Body of pancreas (tissue), 4 donors: Measurements from ENCODE around the gene FAM222A.

Experiments
- POLR2A ChIP-seq, 3 donors: fragments of 450-650 bp; IDR thresholded peaks; one replicate each; pipeline ENCODE4 v1.6.1; 2016; ENCODE audit warnings: antibody characterized with exemption in 3 of 3, mild to moderate bottlenecking in 2 of 3
- TF ChIP-seq, protein P1 (sequence below), 7 experiments: fragments of 450-650 bp in 4 of 7; fragments of 200-600 bp in 3 of 7; sonication (generic) in 3 of 7; IDR thresholded peaks; one replicate each; pipeline ENCODE4 v1.5.1; 2016 to 2019; ENCODE audit warnings: antibody characterized with exemption in 7 of 7

GRCh38 chr12:109719123-109720022, 5.7 kb downstream of the FAM222A start:
- TF ChIP-seq, protein P1, sequence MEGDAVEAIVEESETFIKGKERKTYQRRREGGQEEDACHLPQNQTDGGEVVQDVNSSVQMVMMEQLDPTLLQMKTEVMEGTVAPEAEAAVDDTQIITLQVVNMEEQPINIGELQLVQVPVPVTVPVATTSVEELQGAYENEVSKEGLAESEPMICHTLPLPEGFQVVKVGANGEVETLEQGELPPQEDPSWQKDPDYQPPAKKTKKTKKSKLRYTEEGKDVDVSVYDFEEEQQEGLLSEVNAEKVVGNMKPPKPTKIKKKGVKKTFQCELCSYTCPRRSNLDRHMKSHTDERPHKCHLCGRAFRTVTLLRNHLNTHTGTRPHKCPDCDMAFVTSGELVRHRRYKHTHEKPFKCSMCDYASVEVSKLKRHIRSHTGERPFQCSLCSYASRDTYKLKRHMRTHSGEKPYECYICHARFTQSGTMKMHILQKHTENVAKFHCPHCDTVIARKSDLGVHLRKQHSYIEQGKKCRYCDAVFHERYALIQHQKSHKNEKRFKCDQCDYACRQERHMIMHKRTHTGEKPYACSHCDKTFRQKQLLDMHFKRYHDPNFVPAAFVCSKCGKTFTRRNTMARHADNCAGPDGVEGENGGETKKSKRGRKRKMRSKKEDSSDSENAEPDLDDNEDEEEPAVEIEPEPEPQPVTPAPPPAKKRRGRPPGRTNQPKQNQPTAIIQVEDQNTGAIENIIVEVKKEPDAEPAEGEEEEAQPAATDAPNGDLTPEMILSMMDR (IDR thresholded peaks at IDR 0.05): peak in 3 of 7 experiments; percentile 16 to 21 (median 18)
- no peak for TF ChIP-seq POLR2A (IDR thresholded peaks at IDR 0.05)
